RKO (cell line): Measurements from ENCODE around the gene DPEP1.
"Not testable (repeated sequence)": the region's sequence is repeated elsewhere in the genome, so short reads cannot be mapped to it uniquely, and the experiment has no call there.

ENCODE experiments used
- DNase-seq: peaks from one replicate; pipeline ENCODE4 v3.0.0-alpha.2; 2016; ENCODE audit warnings: low spot score

DPEP1 gene

GRCh38 chr16:89613231-89613953, at the start of gene DPEP1:
TSS of gene DPEP1 (plus strand) at chr16:89613642. CDS start at chr16:89630411, 16,769 bp downstream.
- DNase-seq = no peak

- peak; percentile 62 for DNase-seq
Measured at GRCh38 chr16:89564476-89565255, 48.8 kb upstream of the DPEP1 start.

DNA sequence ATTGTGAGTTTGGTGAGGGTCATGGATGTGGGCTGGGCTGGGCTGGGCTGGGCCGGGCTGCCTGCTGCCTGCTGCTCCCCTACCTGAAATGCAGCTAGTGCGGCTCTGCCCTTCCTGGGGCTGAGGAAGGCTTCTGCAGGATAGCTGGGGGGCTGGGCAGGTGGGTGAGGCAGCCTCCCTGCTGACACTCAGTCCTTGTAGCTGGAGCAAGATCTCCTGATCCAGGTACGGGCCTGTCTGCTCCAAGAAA, 48.3 kb upstream of the DPEP1 start:
- no peak for DNase-seq

- peak; percentile 51 for DNase-seq
Measured at GRCh38 chr16:89565506-89566372, 47.7 kb upstream of the DPEP1 start.

DNA sequence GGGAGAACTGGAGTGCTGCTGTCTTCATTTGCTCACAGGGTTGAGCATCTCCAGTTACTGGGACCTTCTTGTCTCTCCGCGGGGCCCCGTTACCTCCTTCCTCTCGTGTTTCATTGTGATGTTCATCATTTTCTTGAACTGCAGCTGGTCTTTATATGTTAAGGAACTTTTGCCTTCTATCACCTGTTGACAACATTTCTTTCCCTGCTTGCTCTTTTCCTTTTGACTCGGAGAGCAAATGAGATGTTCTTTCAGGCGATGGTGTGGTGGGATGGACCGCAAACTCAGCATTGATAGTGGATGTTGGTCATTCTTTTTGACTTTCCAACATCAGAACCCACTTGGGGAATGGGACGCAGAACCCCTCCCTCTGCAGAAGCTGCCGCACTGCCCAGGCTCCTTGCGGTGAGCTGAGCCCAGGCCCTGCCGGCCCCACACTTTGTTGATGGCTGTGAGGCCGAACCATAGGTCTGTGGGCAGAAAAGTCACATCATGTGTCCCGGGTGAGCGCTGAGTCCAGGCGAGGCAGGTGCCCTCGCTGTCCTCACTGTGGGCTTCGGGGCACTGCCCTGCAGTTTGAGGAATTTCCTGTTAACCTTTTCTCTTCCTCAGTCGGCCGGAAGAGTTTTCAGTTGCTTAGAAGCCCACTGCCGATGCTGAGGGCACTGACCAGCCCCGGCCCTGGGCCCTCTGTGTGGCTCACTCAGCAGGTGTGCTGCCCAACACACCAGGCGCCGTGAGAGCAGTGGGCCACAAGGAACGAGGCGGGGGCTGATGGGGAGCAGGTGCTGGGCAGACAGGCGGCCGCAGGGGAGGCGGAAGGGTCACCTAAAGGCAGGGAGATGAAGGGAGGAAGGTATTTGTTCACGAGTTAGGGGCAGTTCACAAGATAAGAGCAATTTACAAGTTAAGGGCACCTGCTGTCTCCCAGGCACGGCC, 45.5 kb upstream of the DPEP1 start:
- no peak for DNase-seq

- no peak for DNase-seq
Measured at GRCh38 chr16:89569506-89570341, 43.7 kb upstream of the DPEP1 start.

- DNase-seq = no peak
Measured at GRCh38 chr16:89570342-89570923, 43.0 kb upstream of the DPEP1 start.

DNA sequence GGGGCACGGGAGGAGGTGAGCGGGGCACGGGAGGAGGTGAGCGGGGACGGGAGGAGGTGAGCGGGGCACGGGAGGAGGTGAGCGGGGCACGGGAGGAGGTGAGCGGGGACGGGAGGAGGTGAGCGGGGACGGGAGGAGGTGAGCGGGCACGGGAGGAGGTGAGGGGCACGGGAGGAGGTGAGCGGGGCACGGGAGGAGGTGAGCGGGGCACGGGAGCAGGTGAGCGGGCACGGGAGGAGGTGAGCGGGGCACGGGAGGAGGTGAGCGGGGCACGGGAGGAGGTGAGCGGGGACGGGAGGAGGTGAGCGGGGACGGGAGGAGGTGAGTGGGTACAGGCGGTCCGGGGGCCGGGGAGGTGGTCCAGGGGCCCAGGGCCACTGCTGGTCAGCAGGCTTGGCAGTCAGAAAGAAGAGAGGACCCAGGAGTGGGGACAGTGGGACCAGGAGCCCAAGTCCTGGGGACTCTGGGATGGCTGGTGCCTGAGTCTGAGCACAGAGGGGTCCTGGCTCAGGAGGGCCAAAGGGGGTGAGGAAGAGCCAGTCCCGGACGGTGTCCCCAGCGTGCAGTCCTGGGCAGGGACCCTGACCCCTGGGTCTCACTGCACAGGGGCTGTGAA, 42.4 kb upstream of the DPEP1 start:
- DNase-seq = not testable (repeated sequence)

GRCh38 chr16:89571636-89572035, 41.8 kb upstream of the DPEP1 start:
- DNase-seq = no peak

DNA sequence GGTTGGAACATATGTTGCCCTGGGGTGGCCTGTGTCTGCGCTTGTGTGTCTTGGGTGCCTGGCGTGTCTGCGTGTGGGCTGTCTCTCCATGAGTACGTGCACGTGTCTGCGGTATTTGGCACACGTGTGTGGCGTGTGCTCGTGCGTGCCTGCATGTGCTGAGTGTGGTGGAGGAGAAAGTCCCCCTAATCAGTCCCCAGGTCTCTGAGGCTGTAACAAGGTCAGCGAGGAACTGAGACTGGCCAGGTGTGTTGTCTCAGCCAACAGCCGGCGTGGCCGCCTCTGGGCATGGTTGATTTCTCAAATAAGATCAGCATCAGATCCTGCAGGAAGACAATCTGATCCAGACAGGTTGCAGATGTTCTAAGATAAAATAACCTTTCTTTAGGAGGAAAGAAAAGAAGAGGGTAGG, 41.4 kb upstream of the DPEP1 start:
- DNase-seq = no peak

GRCh38 chr16:89572485-89573205, 40.8 kb upstream of the DPEP1 start:
- DNase-seq = no peak

GRCh38 chr16:89573826-89574680, 39.4 kb upstream of the DPEP1 start:
- DNase-seq = peak; percentile 57

DNA sequence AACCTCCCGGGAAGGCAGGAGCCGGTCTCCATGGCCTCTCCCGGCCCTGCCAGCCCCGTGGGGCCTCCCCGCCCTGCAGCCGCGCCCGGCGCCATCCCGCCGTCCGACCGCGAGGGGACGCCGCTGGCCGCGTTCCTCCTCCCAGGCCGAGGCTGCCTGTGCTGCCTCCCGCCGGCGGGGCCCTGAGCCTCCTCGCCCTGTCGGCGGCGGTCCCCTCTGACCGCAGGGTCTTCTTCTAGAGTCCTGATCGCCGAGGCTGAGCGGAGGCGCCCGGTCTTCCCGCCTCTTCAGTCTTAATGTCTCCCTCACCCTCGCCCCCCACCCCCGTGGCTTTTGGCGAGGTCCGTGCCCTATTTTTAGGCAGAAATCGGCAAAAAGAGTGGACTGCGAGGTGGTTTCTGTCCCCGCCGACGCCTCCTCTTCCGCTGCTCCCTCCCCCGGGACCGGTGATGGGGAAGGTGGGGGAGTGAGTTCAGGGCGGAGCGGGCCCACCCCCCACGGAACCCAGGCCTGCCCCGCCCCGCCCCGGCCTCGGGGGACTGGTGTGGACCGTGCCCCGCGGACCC, 38.7 kb upstream of the DPEP1 start:
- peak; percentile 83 for DNase-seq

- DNase-seq = peak; percentile 63
Measured at GRCh38 chr16:89575247-89576152, 37.9 kb upstream of the DPEP1 start, which contains the start of gene CPNE7. TSS of gene CPNE7 (plus strand) at chr16:89575758. CDS start at chr16:89575898, 140 bp downstream.

GRCh38 chr16:89576153-89577054, 37.0 kb upstream of the DPEP1 start:
- DNase-seq = no peak
